Measurements from ENCODE around the gene ZNF469. TPM values are rescaled to one million over a fixed set of nuclear protein-coding genes. Genes with fewer than 3 reads are reported as not detected.

Gene ZNF469
- total and polyA plus RNA-seq, 2 of the 13 experiments (the other 11 are each of a cell fraction or from before 2014, with no cell fraction given), result not detected

DNA sequence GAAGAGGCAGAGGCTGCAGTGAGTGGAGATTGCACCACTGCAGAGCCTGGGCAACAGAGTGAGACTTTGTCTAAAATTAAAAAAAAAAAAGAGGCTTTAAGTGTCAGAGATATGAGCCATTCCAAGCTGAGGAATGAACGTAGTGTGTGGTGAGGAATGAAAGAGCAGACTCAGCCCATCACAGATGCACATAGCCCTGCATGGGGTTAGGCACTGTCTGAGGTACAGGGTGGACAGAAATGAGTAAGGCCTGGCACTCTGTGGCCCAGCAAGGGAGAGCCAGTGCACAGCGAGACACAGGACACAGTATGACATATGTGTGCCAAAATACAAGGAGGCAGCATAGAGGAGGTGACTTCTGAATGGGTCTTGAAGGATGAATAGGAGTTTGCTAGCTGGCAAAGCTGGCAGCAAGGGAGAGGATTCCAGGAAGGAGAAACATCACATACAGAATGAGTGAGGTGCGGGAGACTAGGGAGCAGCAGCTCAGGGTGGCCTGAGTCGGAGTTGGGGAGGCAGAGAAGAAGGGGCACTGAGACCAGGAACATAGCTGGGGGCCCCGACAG lies 8.7 kb upstream of the ZNF469 start:
- H3K9me3 ChIP-seq (ENCODE audit: low read length), result peaks cover 14% of the 10 kb centered on the region
- WGBS (ENCODE audit: low lambda C conversion rate), result 11% methylated on average over 5 of the region's 5 CpGs
- in situ Hi-C loops (cut with HindIII; ENCODE audit: extremely low pct_ligation_motif_present, low pct_unique_long_range_greater_than_20kb), result no loop called here
- no peak for FAIRE-seq
- no peak overlapping the region for H3K4me2 ChIP-seq (ENCODE audit: low read depth, low read length)
- no peaks in the 10 kb centered on the region for H4K20me1 ChIP-seq (ENCODE audit: insufficient read depth, low read length)
- no peaks in the 10 kb centered on the region for H3K79me2 ChIP-seq (ENCODE audit: insufficient read depth, low read length)
- no peak overlapping the region for H2AFZ ChIP-seq (ENCODE audit: low read length)
- no peak overlapping the region for H3K4me3 ChIP-seq (replicated peaks in 1 of 3; ENCODE audit: insufficient read depth in 1 of 3, low read depth in 2 of 3, low read length in 3 of 3)
- DNase-seq (ENCODE audit: low spot score), result no peak
- H3K4me1 ChIP-seq (ENCODE audit: insufficient read depth, low read length), result no peaks in the 10 kb centered on the region
- no peak overlapping the region for H3K27ac ChIP-seq (ENCODE audit: extremely low read length, insufficient read depth, low read length)
- BruUV-seq (replicated peaks), result no TSS peak
- no peaks in the 10 kb centered on the region for H3K36me3 ChIP-seq (replicated peaks in 1 of 2; ENCODE audit: control insufficient read depth in 1 of 2, insufficient read depth in 2 of 2, low read length in 2 of 2)
- peaks cover 27 to 59% of the 10 kb centered on the region in 2 experiments; a peak in 4 of 5 replicates for H3K27me3 ChIP-seq (ENCODE audit: control insufficient read depth in 1 of 2, insufficient read depth in 2 of 2, low read length in 2 of 2)
- no peak for ATAC-seq
- no peak overlapping the region for H3K9ac ChIP-seq (ENCODE audit: insufficient read depth, low read depth, low read length)
- ChIA-PET POLR2A (no interaction called here), CTCF (ENCODE audit: low intra/inter-chr PET ratio, low total read pairs) (no interaction called here)
- intact Hi-C loops (cut with micrococcal nuclease; ENCODE audit: unreplicated experiment), result no loop called here
- TF ChIP-seq TSC22D2 (CRISPR knock-in tag; IDR thresholded peaks at IDR 0.05; ENCODE audit: borderline replicate concordance) (no peak), ZNF780A (CRISPR knock-in tag; IDR thresholded peaks at IDR 0.05) (no peak), THYN1 (CRISPR knock-in tag; IDR thresholded peaks at IDR 0.05; ENCODE audit: borderline replicate concordance, low read depth) (no peak), CHCHD3 (CRISPR knock-in tag; IDR thresholded peaks at IDR 0.05) (no peak), JARID2 (CRISPR knock-in tag; IDR thresholded peaks at IDR 0.05; ENCODE audit: insufficient replicate concordance) (no peak), SRSF9 (IDR thresholded peaks at IDR 0.05; ENCODE audit: borderline replicate concordance, insufficient read depth, low read depth, low read length, poor library complexity, severe bottlenecking) (no peak)
- TF ChIP-seq, protein P1, sequence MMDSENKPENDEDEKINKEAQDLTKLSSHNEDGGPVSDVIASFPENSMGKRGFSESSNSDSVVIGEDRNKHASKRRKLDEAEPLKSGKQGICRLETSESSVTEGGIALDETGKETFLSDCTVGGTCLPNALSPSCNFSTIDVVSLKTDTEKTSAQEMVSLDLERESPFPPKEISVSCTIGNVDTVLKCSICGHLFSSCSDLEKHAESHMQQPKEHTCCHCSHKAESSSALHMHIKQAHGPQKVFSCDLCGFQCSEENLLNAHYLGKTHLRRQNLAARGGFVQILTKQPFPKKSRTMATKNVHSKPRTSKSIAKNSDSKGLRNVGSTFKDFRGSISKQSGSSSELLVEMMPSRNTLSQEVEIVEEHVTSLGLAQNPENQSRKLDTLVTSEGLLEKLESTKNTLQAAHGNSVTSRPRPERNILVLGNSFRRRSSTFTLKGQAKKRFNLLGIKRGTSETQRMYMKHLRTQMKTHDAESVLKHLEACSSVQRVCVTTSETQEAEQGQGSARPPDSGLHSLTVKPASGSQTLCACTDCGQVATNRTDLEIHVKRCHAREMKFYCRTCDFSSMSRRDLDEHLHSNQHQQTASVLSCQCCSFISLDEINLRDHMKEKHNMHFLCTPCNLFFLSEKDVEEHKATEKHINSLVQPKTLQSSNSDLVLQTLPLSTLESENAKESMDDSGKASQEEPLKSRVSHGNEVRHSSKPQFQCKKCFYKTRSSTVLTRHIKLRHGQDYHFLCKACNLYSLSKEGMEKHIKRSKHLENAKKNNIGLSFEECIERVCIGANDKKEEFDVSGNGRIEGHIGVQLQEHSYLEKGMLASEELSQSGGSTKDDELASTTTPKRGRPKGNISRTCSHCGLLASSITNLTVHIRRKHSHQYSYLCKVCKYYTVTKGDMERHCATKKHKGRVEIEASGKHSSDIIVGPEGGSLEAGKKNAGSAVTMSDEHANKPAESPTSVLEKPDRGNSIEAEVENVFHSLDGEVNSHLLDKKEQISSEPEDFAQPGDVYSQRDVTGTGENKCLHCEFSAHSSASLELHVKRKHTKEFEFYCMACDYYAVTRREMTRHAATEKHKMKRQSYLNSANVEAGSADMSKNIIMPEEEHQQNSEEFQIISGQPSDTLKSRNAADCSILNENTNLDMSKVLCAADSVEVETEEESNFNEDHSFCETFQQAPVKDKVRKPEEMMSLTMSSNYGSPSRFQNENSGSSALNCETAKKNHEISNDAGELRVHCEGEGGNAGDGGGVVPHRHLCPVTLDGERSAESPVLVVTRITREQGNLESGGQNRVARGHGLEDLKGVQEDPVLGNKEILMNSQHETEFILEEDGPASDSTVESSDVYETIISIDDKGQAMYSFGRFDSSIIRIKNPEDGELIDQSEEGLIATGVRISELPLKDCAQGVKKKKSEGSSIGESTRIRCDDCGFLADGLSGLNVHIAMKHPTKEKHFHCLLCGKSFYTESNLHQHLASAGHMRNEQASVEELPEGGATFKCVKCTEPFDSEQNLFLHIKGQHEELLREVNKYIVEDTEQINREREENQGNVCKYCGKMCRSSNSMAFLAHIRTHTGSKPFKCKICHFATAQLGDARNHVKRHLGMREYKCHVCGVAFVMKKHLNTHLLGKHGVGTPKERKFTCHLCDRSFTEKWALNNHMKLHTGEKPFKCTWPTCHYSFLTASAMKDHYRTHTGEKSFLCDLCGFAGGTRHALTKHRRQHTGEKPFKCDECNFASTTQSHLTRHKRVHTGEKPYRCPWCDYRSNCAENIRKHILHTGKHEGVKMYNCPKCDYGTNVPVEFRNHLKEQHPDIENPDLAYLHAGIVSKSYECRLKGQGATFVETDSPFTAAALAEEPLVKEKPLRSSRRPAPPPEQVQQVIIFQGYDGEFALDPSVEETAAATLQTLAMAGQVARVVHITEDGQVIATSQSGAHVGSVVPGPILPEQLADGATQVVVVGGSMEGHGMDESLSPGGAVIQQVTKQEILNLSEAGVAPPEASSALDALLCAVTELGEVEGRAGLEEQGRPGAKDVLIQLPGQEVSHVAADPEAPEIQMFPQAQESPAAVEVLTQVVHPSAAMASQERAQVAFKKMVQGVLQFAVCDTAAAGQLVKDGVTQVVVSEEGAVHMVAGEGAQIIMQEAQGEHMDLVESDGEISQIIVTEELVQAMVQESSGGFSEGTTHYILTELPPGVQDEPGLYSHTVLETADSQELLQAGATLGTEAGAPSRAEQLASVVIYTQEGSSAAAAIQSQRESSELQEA (CRISPR knock-in tag; IDR thresholded peaks at IDR 0.05; ENCODE audit: not compliant biosample characterization), result no peak
- TF ChIP-seq, protein P2, sequence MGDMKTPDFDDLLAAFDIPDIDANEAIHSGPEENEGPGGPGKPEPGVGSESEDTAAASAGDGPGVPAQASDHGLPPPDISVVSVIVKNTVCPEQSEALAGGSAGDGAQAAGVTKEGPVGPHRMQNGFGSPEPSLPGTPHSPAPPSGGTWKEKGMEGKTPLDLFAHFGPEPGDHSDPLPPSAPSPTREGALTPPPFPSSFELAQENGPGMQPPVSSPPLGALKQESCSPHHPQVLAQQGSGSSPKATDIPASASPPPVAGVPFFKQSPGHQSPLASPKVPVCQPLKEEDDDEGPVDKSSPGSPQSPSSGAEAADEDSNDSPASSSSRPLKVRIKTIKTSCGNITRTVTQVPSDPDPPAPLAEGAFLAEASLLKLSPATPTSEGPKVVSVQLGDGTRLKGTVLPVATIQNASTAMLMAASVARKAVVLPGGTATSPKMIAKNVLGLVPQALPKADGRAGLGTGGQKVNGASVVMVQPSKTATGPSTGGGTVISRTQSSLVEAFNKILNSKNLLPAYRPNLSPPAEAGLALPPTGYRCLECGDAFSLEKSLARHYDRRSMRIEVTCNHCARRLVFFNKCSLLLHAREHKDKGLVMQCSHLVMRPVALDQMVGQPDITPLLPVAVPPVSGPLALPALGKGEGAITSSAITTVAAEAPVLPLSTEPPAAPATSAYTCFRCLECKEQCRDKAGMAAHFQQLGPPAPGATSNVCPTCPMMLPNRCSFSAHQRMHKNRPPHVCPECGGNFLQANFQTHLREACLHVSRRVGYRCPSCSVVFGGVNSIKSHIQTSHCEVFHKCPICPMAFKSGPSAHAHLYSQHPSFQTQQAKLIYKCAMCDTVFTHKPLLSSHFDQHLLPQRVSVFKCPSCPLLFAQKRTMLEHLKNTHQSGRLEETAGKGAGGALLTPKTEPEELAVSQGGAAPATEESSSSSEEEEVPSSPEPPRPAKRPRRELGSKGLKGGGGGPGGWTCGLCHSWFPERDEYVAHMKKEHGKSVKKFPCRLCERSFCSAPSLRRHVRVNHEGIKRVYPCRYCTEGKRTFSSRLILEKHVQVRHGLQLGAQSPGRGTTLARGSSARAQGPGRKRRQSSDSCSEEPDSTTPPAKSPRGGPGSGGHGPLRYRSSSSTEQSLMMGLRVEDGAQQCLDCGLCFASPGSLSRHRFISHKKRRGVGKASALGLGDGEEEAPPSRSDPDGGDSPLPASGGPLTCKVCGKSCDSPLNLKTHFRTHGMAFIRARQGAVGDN (CRISPR knock-in tag; IDR thresholded peaks at IDR 0.05), result no peak
- TF ChIP-seq, protein P3, sequence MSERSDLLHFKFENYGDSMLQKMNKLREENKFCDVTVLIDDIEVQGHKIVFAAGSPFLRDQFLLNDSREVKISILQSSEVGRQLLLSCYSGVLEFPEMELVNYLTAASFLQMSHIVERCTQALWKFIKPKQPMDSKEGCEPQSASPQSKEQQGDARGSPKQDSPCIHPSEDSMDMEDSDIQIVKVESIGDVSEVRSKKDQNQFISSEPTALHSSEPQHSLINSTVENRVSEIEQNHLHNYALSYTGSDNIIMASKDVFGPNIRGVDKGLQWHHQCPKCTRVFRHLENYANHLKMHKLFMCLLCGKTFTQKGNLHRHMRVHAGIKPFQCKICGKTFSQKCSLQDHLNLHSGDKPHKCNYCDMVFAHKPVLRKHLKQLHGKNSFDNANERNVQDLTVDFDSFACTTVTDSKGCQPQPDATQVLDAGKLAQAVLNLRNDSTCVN (CRISPR knock-in tag; IDR thresholded peaks at IDR 0.05; ENCODE audit: borderline replicate concordance), result no peak
